DOHH2 (cell line): ENCODE results near the gene NAT10.

ENCODE experiments used
- CTCF ChIP-seq: fragments of 200-600 bp; sonication (generic); IDR thresholded peaks from one replicate; pipeline ENCODE4 v1.5.1; 2014; ENCODE audit warnings: antibody characterized with exemption, mild to moderate bottlenecking, low read depth, low read length; ENCODE audit not compliant: poor library complexity, severe bottlenecking
- EZH2phosphoT487 ChIP-seq: fragments of 200-600 bp; sonication (generic); IDR thresholded peaks from 2 replicates; pipeline ENCODE4 v1.6.1; 2017; ENCODE audit warnings: borderline replicate concordance, mild to moderate bottlenecking, antibody characterized with exemption, low read length, moderate library complexity, mixed read lengths

GRCh38 chr11:34074391-34074790 lies 31.0 kb upstream of the NAT10 start:
- no peak for TF ChIP-seq CTCF
- no peak for TF ChIP-seq EZH2phosphoT487
